Spleen (tissue), 11 donors: Measurements from ENCODE around the gene NR2C2. TPM values are rescaled to one million over a fixed set of nuclear protein-coding genes. Genes with fewer than 3 reads are reported as not detected.
A peak's percentile ranks its signal among the peaks of the same experiment; 100 is the strongest.

Source experiments
- DNase-seq: peaks from one replicate; pipeline ENCODE4 v3.0.0-alpha.2; 2020
- H3K27ac ChIP-seq, 8 donors: fragments of 200-600 bp; sonication (generic) in 7 of 8; 1 replicate in 4 of 8; 2 replicates in 4 of 8; pipeline versions ENCODE4 v1.5.0 to v1.8.0; 2016 to 2021; ENCODE audit warnings: inconsistent platforms in 4 of 8, mild to moderate bottlenecking in 4 of 8, moderate library complexity in 1 of 8
- H3K27me3 ChIP-seq, 7 donors: fragments of 200-600 bp; sonication (generic) in 6 of 7; replicated peaks in 1 of 7; 1 replicate in 4 of 7; 2 replicates in 3 of 7; pipeline versions ENCODE4 v1.5.0 to v1.8.0; 2016 to 2021; ENCODE audit warnings: inconsistent platforms in 3 of 7, mild to moderate bottlenecking in 1 of 7
- H3K36me3 ChIP-seq, 6 donors: fragments of 200-600 bp; sonication (generic) in 5 of 6; 1 replicate in 4 of 6; 2 replicates in 2 of 6; pipeline versions ENCODE4 v1.5.0 to v1.8.0; 2016 to 2021; ENCODE audit warnings: inconsistent platforms in 2 of 6
- H3K4me1 ChIP-seq, 6 donors: fragments of 200-600 bp; sonication (generic) in 5 of 6; 1 replicate in 3 of 6; 2 replicates in 3 of 6; pipeline versions ENCODE4 v1.5.0 to v1.8.0; 2016 to 2021; ENCODE audit warnings: inconsistent platforms in 3 of 6
- H3K4me3 ChIP-seq, 8 donors: fragments of 200-600 bp; sonication (generic) in 7 of 8; 1 replicate in 4 of 8; 2 replicates in 4 of 8; pipeline versions ENCODE4 v1.5.0 to v1.8.0; 2016 to 2021; ENCODE audit warnings: inconsistent platforms in 4 of 8, mild to moderate bottlenecking in 4 of 8, moderate library complexity in 2 of 8
- H3K9me3 ChIP-seq, 8 donors: fragments of 200-600 bp; sonication (generic) in 7 of 8; 1 replicate in 4 of 8; 2 replicates in 4 of 8; pipeline versions ENCODE4 v1.5.0 to v1.8.0; 2016 to 2021; ENCODE audit warnings: inconsistent platforms in 4 of 8
- POLR2A ChIP-seq, 3 donors: fragments of 450-650 bp; IDR thresholded peaks; one replicate each; pipeline ENCODE4 v1.5.1; 2017; ENCODE audit warnings: antibody characterized with exemption in 3 of 3, mild to moderate bottlenecking in 1 of 3
- POLR2AphosphoS5 ChIP-seq, 3 donors: sonication (generic); formaldehyde crosslinking; IDR thresholded peaks; one replicate each; pipeline ENCODE4 v1.5.1; 2017; ENCODE audit warnings: antibody characterized with exemption in 3 of 3
- WGBS, 5 donors: extraction: QIAGEN DNeasy Blood & Tissue Kit in 3 of 5; methylation state at CpG; one replicate each; pipeline versions ENCODE4 v1.1.5 to v1.1.7; 2013 to 2018; 5-methylcytosine and 5-hydroxymethylcytosine counted together
- intact Hi-C: fragments of 100-400 bp; cut with DNase I; formaldehyde crosslinking; loops from one replicate; pipeline ENCODE4 v1.15.0; 2023; ENCODE audit warnings: low total_unique reads
- polyA plus RNA-seq, 3 donors: library from polyadenylated mRNA; stranded (reverse); fragments of 200-250 nt; gene quantifications; one replicate each; pipeline ENCODE4 v1.2.1, GENCODE V29; 2013
- total RNA-seq, 7 donors: library from RNA; depleted of rRNA in 3 of 7; stranded (reverse); fragments of >200 nt in 3 of 7; fragmentation: NEBNext Ultra II Directional in 4 of 7; extraction: Animal tissue kit (Norgen Biotek cat#: 25700) in 4 of 7; gene quantifications; one replicate each; pipeline versions ENCODE4 v1.1.0 to v1.2.1, GENCODE V29; 2016 to 2021
- TF ChIP-seq, protein P1 (sequence below), 11 experiments: fragments of 200-600 bp in 7 of 11; fragments of 450-650 bp in 4 of 11; sonication (generic) in 4 of 11; IDR thresholded peaks in 8 of 11; conservative IDR thresholded peaks in 3 of 11; 1 replicate in 7 of 11; 2 replicates in 4 of 11; pipeline versions ENCODE4 v1.4.0 to v1.8.0; 2016 to 2021; ENCODE audit warnings: antibody characterized with exemption in 11 of 11, inconsistent platforms in 4 of 11, mild to moderate bottlenecking in 1 of 11
- donor health status: healthy with polysubstance abuse.
- donor health status: DM: no; HTN: no; CAD: no; lungs with moderate emphysema.
- donor health status: DM: no; HTN: no; CAD: no.
- donor health status: Bipolar disorder and iron deficiency.
- donor health status: healthy.
- donor health status: DM: no; HTN: no; CAD: no.
- donor health status: DM: yes; HTN: yes; CAD: no.

Gene NR2C2
- total and polyA plus RNA-seq, 10 donors, result 7.2 to 75.5 (median 60.2) TPM

DNA sequence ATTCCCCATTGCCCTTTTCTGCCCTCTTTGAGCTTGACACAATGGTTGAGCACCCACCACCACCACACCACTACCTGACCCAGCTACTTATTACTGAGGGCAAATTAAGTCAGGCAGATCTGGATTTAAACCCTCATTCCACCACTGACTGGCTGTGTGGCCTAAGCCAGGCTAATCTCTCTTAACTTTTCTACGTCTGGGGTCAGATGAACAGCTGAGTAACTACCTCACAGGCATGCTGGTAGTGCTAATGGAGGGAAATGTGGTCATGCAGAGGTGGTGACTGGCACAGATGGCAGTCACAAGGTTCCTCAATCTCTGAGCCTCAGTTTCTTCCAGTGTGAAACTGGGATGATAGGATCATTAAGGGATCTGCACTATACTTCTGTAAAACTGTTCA is 122.1 kb downstream of the NR2C2 start:
- intact Hi-C loops, result no loop called here

GRCh38 chr3:15071699-15072098 is 124.3 kb downstream of the NR2C2 start:
- DNase-seq, result no peak
- Histone ChIP-seq H3K4me3 (no peak overlapping the region), H3K27ac (no peak overlapping the region), H3K36me3 (peaks cover 6 to 73% (median 54%) of the 10 kb centered on the region in 6 donors), H3K4me1 (no peaks in the 10 kb centered on the region), H3K27me3 (no peaks in the 10 kb centered on the region), H3K9me3 (no peaks in the 10 kb centered on the region)
- intact Hi-C loops, result no loop called here
- 80 to 96% (median 89%) methylated on average over 2 of the region's 2 CpGs for WGBS, 5 donors
- TF ChIP-seq POLR2A (IDR thresholded peaks at IDR 0.05) (no peak), POLR2AphosphoS5 (IDR thresholded peaks at IDR 0.05) (no peak)
- TF ChIP-seq, protein P1, sequence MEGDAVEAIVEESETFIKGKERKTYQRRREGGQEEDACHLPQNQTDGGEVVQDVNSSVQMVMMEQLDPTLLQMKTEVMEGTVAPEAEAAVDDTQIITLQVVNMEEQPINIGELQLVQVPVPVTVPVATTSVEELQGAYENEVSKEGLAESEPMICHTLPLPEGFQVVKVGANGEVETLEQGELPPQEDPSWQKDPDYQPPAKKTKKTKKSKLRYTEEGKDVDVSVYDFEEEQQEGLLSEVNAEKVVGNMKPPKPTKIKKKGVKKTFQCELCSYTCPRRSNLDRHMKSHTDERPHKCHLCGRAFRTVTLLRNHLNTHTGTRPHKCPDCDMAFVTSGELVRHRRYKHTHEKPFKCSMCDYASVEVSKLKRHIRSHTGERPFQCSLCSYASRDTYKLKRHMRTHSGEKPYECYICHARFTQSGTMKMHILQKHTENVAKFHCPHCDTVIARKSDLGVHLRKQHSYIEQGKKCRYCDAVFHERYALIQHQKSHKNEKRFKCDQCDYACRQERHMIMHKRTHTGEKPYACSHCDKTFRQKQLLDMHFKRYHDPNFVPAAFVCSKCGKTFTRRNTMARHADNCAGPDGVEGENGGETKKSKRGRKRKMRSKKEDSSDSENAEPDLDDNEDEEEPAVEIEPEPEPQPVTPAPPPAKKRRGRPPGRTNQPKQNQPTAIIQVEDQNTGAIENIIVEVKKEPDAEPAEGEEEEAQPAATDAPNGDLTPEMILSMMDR (IDR thresholded peaks at IDR 0.05 in 8 of 11, conservative IDR thresholded peaks at IDR 0.05 in 3 of 11), result no peak

More for the DNA sequence above, 122.1 kb downstream of the NR2C2 start:
- no peak overlapping the region for H3K4me3 ChIP-seq
- H3K27ac ChIP-seq, result no peak overlapping the region
- H3K4me1 ChIP-seq, result peaks cover 0 to 14% (median 6%) of the 10 kb centered on the region in 6 donors
- peaks cover 0 to 50% (median 32%) of the 10 kb centered on the region in 6 donors for H3K36me3 ChIP-seq
- H3K9me3 ChIP-seq, result no peaks in the 10 kb centered on the region
- 83 to 100% (median 91%) methylated on average over 1 of the region's 1 CpG for WGBS, 5 donors
- no peak for DNase-seq
- no peak for TF ChIP-seq POLR2AphosphoS5 (IDR thresholded peaks at IDR 0.05)
- TF ChIP-seq POLR2A (IDR thresholded peaks at IDR 0.05), result no peak
- TF ChIP-seq, protein P1 (IDR thresholded peaks at IDR 0.05 in 8 of 11, conservative IDR thresholded peaks at IDR 0.05 in 3 of 11), result no peak
- no peaks in the 10 kb centered on the region for H3K27me3 ChIP-seq

DNA sequence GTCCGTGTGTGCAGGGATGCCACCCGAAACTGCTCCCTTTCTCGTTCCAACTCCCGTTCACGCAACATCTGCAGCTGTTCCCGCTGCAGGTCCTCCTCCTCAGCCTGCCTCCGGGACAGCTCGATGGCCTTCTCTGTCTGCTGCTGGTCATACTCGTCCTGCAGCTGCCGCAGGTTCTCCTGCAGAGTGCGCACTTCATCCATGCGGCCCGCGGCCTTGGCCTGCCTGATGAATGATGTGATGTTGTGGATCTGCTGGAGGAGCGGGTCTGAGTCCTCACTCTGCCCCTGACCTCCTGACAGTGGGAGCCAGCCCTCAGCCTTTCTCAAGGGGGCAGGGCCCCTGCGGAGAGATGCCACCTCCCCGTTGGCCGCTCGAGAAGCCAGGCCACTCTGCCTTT is 127.1 kb downstream of the NR2C2 start:
- intact Hi-C loops, result no loop called here
- TF ChIP-seq POLR2AphosphoS5 (IDR thresholded peaks at IDR 0.05), result peak in 1 of 3 donors; percentile 56
- TF ChIP-seq, protein P1 (IDR thresholded peaks at IDR 0.05 in 8 of 11, conservative IDR thresholded peaks at IDR 0.05 in 3 of 11), result no peak
- H3K9me3 ChIP-seq, result no peaks in the 10 kb centered on the region
- no peak overlapping the region for H3K4me3 ChIP-seq
- no peaks in the 10 kb centered on the region for H3K27me3 ChIP-seq
- WGBS, 5 donors, result 93 to 97% (median 95%) methylated on average over 19 of the region's 19 CpGs
- no peak overlapping the region for H3K27ac ChIP-seq
- H3K36me3 ChIP-seq, result peaks cover 15 to 100% (median 79%) of the 10 kb centered on the region in 6 donors
- DNase-seq, result no peak
- no peaks in the 10 kb centered on the region for H3K4me1 ChIP-seq

DNA sequence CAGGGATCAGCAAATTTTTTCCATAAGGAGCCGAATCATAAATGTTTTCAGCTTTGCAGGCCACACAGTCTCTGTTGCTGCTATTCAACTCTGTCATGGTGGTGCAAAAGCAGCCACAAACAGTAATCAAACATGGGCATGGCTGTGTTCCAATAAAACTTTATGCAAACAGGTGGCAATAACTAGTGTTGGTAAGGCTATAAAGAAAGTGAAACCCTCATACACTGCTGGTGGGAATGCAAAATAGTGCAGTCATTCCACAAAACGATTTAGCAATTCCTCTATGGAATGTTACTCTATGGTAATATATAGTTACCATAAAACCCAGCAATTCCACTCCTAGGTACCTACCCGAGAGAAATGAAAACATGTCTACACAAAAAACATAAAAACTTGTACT is 131.7 kb downstream of the NR2C2 start:
- intact Hi-C loops, result no loop called here
- TF ChIP-seq POLR2A (IDR thresholded peaks at IDR 0.05) (no peak), POLR2AphosphoS5 (IDR thresholded peaks at IDR 0.05) (no peak)
- TF ChIP-seq, protein P1 (IDR thresholded peaks at IDR 0.05 in 8 of 11, conservative IDR thresholded peaks at IDR 0.05 in 3 of 11), result no peak
- H3K4me3 ChIP-seq, result no peak overlapping the region
- 73 to 97% (median 91%) methylated on average over 3 of the region's 3 CpGs for WGBS, 5 donors
- no peaks in the 10 kb centered on the region for H3K27me3 ChIP-seq
- no peaks in the 10 kb centered on the region for H3K4me1 ChIP-seq
- peaks cover 25 to 100% (median 98%) of the 10 kb centered on the region in 6 donors for H3K36me3 ChIP-seq
- DNase-seq, result no peak
- H3K9me3 ChIP-seq, result no peaks in the 10 kb centered on the region
- no peak overlapping the region for H3K27ac ChIP-seq
